ENCODE data around the gene EFCAB11.

DNA sequence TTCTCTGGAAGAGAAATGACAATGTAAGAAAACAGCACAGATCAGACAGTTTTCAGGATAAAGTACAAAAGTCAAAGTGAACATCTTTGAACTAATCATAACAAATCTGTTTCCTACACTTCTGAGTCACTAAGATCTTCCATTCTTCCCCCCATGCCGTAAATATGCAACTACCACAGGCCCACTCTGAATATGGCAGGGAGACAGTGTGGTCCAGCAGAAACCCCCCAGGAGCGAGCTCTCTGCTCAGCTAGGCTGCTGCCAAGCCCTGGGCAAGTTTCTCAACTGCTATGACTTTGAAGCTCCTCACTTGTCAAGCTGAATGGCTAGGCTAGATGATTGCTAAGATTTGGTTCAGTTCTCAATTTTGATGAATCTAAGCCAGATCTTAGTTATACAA, 148.1 kb downstream of the EFCAB11 start:
- TF ChIP-seq POLR2A (IDR thresholded peaks at IDR 0.05) = no peak
- TF ChIP-seq, protein P1, sequence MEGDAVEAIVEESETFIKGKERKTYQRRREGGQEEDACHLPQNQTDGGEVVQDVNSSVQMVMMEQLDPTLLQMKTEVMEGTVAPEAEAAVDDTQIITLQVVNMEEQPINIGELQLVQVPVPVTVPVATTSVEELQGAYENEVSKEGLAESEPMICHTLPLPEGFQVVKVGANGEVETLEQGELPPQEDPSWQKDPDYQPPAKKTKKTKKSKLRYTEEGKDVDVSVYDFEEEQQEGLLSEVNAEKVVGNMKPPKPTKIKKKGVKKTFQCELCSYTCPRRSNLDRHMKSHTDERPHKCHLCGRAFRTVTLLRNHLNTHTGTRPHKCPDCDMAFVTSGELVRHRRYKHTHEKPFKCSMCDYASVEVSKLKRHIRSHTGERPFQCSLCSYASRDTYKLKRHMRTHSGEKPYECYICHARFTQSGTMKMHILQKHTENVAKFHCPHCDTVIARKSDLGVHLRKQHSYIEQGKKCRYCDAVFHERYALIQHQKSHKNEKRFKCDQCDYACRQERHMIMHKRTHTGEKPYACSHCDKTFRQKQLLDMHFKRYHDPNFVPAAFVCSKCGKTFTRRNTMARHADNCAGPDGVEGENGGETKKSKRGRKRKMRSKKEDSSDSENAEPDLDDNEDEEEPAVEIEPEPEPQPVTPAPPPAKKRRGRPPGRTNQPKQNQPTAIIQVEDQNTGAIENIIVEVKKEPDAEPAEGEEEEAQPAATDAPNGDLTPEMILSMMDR (IDR thresholded peaks at IDR 0.05) = no peak

Measured in esophagus squamous epithelium (tissue), 4 donors.